SHP77 (cell line): ENCODE results near the gene SH2B2.
"Not testable (repeated sequence)": the region's sequence is repeated elsewhere in the genome, so short reads cannot be mapped to it uniquely, and the experiment has no call there.

Experiments used
- DNase-seq, 2 experiments: peaks; one replicate each; lab custom pipeline; 2025; lab: John Stamatoyannopoulos, UW

Gene SH2B2

GRCh38 chr7:102287111-102287980 lies 678 bp downstream of the SH2B2 start:
- no peak for DNase-seq

GRCh38 chr7:102287981-102288278 lies 1.3 kb downstream of the SH2B2 start:
- no peak for DNase-seq

GRCh38 chr7:102288285-102288930 lies 1.7 kb downstream of the SH2B2 start:
- DNase-seq = no peak

GRCh38 chr7:102289057-102289456 lies 2.4 kb downstream of the SH2B2 start:
- DNase-seq = no peak

- no peak for DNase-seq
Measured at GRCh38 chr7:102291056-102291915, 4.6 kb downstream of the SH2B2 start.

GRCh38 chr7:102291916-102292267 lies 5.2 kb downstream of the SH2B2 start:
- no peak for DNase-seq

GRCh38 chr7:102292813-102293798 lies 6.4 kb downstream of the SH2B2 start:
- DNase-seq = no peak

GRCh38 chr7:102294589-102294988 lies 7.9 kb downstream of the SH2B2 start:
- DNase-seq = no peak

GRCh38 chr7:102295346-102296178 lies 8.9 kb downstream of the SH2B2 start:
- no peak for DNase-seq

GRCh38 chr7:102296179-102296438 lies 9.4 kb downstream of the SH2B2 start:
- DNase-seq = no peak

- no peak for DNase-seq
Measured at GRCh38 chr7:102296514-102296913, 9.8 kb downstream of the SH2B2 start.

- DNase-seq = no peak
Measured at GRCh38 chr7:102297487-102298218, 11.0 kb downstream of the SH2B2 start.

GRCh38 chr7:102300643-102301221 lies 14.1 kb downstream of the SH2B2 start:
- DNase-seq = no peak

GRCh38 chr7:102301367-102301766 lies 14.7 kb downstream of the SH2B2 start:
- not testable (repeated sequence) for DNase-seq

- no peak for DNase-seq
Measured at GRCh38 chr7:102302025-102302424, 15.4 kb downstream of the SH2B2 start.

GRCh38 chr7:102303669-102304422 lies 17.2 kb downstream of the SH2B2 start:
- DNase-seq = peak; percentile 37 to 52

- DNase-seq = no peak
Measured at GRCh38 chr7:102304668-102305067, 18.0 kb downstream of the SH2B2 start.

GRCh38 chr7:102305414-102306268 lies 19.0 kb downstream of the SH2B2 start:
- DNase-seq = no peak
